ENCODE measurements around the gene PRPF40A.

PRPF40A gene

GRCh38 chr2:152613235-152613634, 104.0 kb downstream of the PRPF40A start:
- DNase-seq: no peak

- DNase-seq: peak; percentile 96
These were observed 105.6 kb downstream of the PRPF40A start for GRCh38 chr2:152611458-152612231.

- no peak for DNase-seq
These were observed 107.6 kb downstream of the PRPF40A start for GRCh38 chr2:152609699-152610098.

- no peak for DNase-seq
These were observed 108.1 kb downstream of the PRPF40A start for GRCh38 chr2:152609154-152609553.

GRCh38 chr2:152607793-152608300, 109.4 kb downstream of the PRPF40A start:
- DNase-seq: no peak

GRCh38 chr2:152606941-152607340, 110.3 kb downstream of the PRPF40A start:
- DNase-seq: no peak

GRCh38 chr2:152606081-152606480, 111.2 kb downstream of the PRPF40A start:
- DNase-seq: no peak

GRCh38 chr2:152603166-152603565, 114.1 kb downstream of the PRPF40A start:
- no peak for DNase-seq

- no peak for DNase-seq
These were observed 114.5 kb downstream of the PRPF40A start for GRCh38 chr2:152602750-152603149.
